Activated naive CD4-positive, alpha-beta T cell treated with anti-CD3 and anti-CD28 coated beads, Interleukin-2, amount 10 ng/mL, durations not matched to agents 7 days and 5 days (primary cell): ENCODE measurements around the gene CDHR1.
A peak's percentile ranks its signal among the peaks of the same experiment; 100 is the strongest.

Experiments
- CTCF ChIA-PET: fragments of 350-600 bp; sonication (Branson Sonifier 250); formaldehyde crosslinking; loops from one replicate; lab custom pipeline; 2021; ENCODE audit warnings: antibody characterized with exemption; lab: Charles Lee
- DNase-seq: peaks from one replicate; pipeline ENCODE4 v3.0.0-alpha.2; 2020
- H3K27ac Mint-ChIP-seq: one replicate; pipeline ENCODE4 v1.8.0; 2021; ENCODE audit warnings: mild to moderate bottlenecking, moderate library complexity, mixed read lengths
- H3K27me3 Mint-ChIP-seq: one replicate; pipeline ENCODE4 v1.8.0; 2021; ENCODE audit warnings: mild to moderate bottlenecking, mixed read lengths
- H3K36me3 Mint-ChIP-seq: one replicate; pipeline ENCODE4 v1.8.0; 2021; ENCODE audit warnings: mixed read lengths
- H3K4me1 Mint-ChIP-seq: one replicate; pipeline ENCODE4 v1.8.0; 2021; ENCODE audit warnings: mixed read lengths
- H3K4me3 Mint-ChIP-seq: one replicate; pipeline ENCODE4 v1.8.0; 2021; ENCODE audit warnings: mild to moderate bottlenecking, moderate library complexity, mixed read lengths
- H3K9me3 Mint-ChIP-seq: one replicate; pipeline ENCODE4 v1.8.0; 2021; ENCODE audit warnings: mixed read lengths

The CDHR1 gene

GRCh38 chr10:84197643-84198042 is 3.3 kb downstream of the CDHR1 start:
- Mint-ChIP-seq H3K4me1 (no peaks in the 10 kb centered on the region), H3K27ac (no peak overlapping the region), H3K9me3 (no peaks in the 10 kb centered on the region), H3K27me3 (peaks cover 69% of the 10 kb centered on the region), H3K36me3 (no peaks in the 10 kb centered on the region), H3K4me3 (no peak overlapping the region)
- CTCF ChIA-PET: interaction anchor here (1.5 to 1.6 kb wide), 2 partner anchors 16 to 49 kb away, joined by 5 to 6 read pairs; no protein-coding TSS in a partner anchor
- DNase-seq: no peak

DNA sequence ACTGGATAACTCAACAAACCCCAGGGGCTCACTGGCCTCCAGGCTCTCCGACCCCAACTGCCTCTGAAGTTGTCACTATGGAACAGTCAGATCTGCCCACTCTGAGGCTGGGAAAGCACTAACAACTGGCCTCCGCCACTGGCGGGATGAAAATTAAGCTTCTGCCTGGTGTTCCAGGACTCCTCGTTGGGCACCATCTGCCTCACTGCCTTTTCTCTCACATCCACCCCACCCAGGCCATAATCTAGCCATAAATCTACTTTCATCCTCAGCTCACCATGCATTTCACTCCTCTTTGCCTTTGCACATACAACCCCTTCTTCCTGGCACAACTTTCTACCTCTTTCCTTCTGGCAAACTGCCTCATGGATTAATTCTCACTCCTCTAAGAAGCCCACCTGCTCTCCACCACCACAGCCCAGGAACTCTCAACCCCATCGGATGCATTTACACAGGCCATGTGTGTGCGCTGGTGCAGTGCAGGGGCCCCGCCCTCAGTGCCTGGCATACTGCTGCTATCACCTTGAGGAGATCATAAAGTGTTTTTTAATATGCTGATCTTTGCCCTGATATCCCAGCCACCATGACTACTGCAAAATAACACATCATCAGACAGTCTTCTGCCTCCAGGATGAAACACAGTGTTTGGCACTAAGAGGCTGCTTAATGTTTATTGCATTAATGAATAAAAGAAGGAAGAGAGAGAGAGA is 4.0 kb downstream of the CDHR1 start:
- no peak overlapping the region for H3K4me3 Mint-ChIP-seq
- peaks cover 62% of the 10 kb centered on the region for H3K27me3 Mint-ChIP-seq
- no peaks in the 10 kb centered on the region for H3K36me3 Mint-ChIP-seq
- H3K4me1 Mint-ChIP-seq: no peaks in the 10 kb centered on the region
- no peak overlapping the region for H3K27ac Mint-ChIP-seq
- H3K9me3 Mint-ChIP-seq: no peaks in the 10 kb centered on the region
- CTCF ChIA-PET: interaction anchor here (1.5 to 1.6 kb wide), 2 partner anchors 16 to 50 kb away, joined by 5 to 6 read pairs; no protein-coding TSS in a partner anchor
- no peak for DNase-seq

DNA sequence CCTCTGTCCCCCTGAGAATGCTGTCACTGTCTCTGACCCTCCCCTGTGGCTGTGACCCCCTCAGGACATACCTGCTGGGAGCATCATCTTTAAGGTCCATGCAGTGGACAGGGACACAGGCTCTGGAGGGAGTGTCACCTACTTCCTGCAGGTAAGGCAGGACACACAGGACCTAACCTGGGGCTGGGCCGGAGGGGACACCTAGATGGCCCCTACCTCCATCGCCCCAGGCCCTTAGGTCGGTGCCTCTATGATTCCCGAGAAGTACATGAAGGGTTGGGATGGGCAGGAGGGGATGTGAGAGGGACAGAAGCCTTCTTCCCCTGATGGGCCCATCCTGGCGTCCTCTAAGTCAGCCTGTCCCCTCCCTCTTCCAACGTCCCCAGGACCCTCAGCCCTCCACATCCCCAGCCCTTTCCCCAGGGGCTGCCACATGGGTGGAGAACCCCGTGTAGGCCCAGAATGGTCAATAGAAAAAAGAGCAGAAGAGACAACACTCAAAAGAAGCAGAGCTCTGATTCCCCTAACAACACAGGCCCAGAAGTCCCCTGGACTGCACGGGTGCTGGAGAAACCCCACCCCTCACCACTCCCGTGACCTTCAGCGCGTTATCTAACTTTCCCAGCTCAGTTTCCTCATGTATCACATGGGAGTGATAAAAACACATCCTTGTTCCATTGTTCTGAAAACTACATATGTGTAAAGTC is 6.4 kb downstream of the CDHR1 start:
- Mint-ChIP-seq H3K27ac (no peak overlapping the region), H3K36me3 (no peaks in the 10 kb centered on the region), H3K4me3 (no peak overlapping the region), H3K9me3 (no peaks in the 10 kb centered on the region), H3K27me3 (peaks cover 41% of the 10 kb centered on the region), H3K4me1 (no peaks in the 10 kb centered on the region)
- no peak for DNase-seq
- CTCF ChIA-PET: interaction anchor here (1.4 kb wide), 2 partner anchors 51 to 53 kb away, joined by 3 to 7 read pairs; no protein-coding TSS in a partner anchor

DNA sequence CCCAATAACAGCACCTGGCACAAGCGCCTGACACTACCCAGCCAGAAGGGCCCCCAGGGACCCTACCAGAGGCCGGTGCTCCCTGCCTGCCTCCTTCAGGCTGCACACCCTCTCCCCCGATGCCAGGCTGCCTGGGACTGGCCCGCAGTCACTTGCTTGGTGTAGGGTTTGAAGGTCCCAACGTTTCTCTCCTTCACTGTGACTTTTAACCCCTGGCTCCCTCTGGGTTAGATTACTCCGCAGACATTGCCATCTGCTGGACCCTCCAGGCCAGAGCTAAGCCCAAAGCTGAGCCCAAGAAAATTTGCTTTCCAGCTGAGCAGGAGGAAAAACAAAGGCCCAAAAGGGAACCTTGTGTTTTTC is 6.9 kb downstream of the CDHR1 start:
- Mint-ChIP-seq H3K4me1 (no peaks in the 10 kb centered on the region), H3K4me3 (no peak overlapping the region), H3K9me3 (no peaks in the 10 kb centered on the region), H3K27ac (peak overlapping the region; percentile 28), H3K36me3 (no peaks in the 10 kb centered on the region), H3K27me3 (peaks cover 37% of the 10 kb centered on the region)
- CTCF ChIA-PET: interaction anchor here (1.4 to 8.0 kb wide), 3 partner anchors 52 to 54 kb away, joined by 3 to 146 read pairs (median 7); no protein-coding TSS in a partner anchor
- DNase-seq: no peak

DNA sequence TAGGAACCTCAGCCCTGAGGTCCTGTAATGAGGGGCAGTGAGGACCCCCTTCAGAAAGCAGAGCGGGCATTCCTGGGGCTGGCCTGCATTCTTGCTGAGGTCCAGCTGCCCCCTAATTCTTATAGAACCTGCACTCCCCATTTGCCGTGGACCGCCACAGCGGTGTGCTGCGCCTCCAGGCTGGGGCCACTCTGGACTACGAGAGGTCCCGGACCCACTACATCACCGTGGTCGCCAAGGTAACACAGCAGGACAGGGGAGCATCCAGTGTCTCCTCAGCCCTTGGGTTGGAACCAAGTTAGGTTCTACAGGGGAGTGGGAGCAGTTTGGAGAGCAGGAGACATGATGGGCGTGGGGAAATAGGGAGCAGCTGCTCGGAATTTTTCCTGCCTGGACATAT is 7.3 kb downstream of the CDHR1 start:
- CTCF ChIA-PET: interaction anchor here (0.9 to 8.0 kb wide), 3 partner anchors 54 to 61 kb away, joined by 3 to 146 read pairs (median 4); no protein-coding TSS in a partner anchor
- Mint-ChIP-seq H3K27me3 (peaks cover 34% of the 10 kb centered on the region), H3K4me3 (no peak overlapping the region), H3K9me3 (no peaks in the 10 kb centered on the region), H3K27ac (no peak overlapping the region), H3K4me1 (no peaks in the 10 kb centered on the region), H3K36me3 (no peaks in the 10 kb centered on the region)
- no peak for DNase-seq

GRCh38 chr10:84202349-84202748 is 8.0 kb downstream of the CDHR1 start:
- no peak overlapping the region for H3K4me3 Mint-ChIP-seq
- no peak for DNase-seq
- CTCF ChIA-PET: interaction anchor here (0.9 to 8.0 kb wide), 3 partner anchors 54 to 62 kb away, joined by 3 to 146 read pairs (median 4); no protein-coding TSS in a partner anchor
- H3K9me3 Mint-ChIP-seq: no peaks in the 10 kb centered on the region
- H3K27me3 Mint-ChIP-seq: peaks cover 33% of the 10 kb centered on the region
- no peaks in the 10 kb centered on the region for H3K36me3 Mint-ChIP-seq
- H3K4me1 Mint-ChIP-seq: no peaks in the 10 kb centered on the region
- H3K27ac Mint-ChIP-seq: no peak overlapping the region

DNA sequence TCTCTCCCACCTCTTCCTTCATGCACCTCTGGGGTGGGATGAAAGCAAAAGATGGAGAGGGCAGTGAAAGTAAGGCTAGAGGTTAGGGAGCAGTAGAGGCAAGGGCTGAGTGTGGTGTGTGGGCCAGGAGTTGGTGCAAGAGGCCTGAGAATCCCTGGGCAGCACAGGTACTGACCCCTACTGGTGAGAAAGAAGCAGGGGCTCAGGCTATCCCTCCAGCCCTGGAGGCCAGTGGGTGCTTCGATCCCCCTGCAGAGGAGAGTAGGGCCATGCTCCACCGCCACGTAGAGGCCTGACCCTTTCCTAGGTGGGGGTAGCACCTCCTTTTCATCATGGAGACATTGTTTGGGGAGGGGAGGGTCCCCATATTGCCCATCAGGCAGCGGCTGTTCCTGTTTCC is 9.8 kb downstream of the CDHR1 start:
- Mint-ChIP-seq H3K27me3 (peaks cover 21% of the 10 kb centered on the region), H3K4me3 (no peak overlapping the region), H3K36me3 (no peaks in the 10 kb centered on the region), H3K27ac (no peak overlapping the region), H3K9me3 (no peaks in the 10 kb centered on the region), H3K4me1 (no peaks in the 10 kb centered on the region)
- CTCF ChIA-PET: interaction anchor here (1.3 to 8.0 kb wide), 4 partner anchors 11 to 57 kb away, joined by 3 to 146 read pairs (median 6); no protein-coding TSS in a partner anchor
- DNase-seq: no peak

- H3K27me3 Mint-ChIP-seq: peaks cover 20% of the 10 kb centered on the region
- CTCF ChIA-PET: interaction anchor here (0.5 to 8.0 kb wide), 14 partner anchors 9 to 145 kb away, joined by 3 to 146 read pairs (median 4); no protein-coding TSS in a partner anchor
- no peaks in the 10 kb centered on the region for H3K36me3 Mint-ChIP-seq
- DNase-seq: no peak
- no peak overlapping the region for H3K4me3 Mint-ChIP-seq
- H3K27ac Mint-ChIP-seq: no peak overlapping the region
- no peaks in the 10 kb centered on the region for H3K9me3 Mint-ChIP-seq
- no peaks in the 10 kb centered on the region for H3K4me1 Mint-ChIP-seq
Measured at GRCh38 chr10:84204610-84205009, 10.3 kb downstream of the CDHR1 start.

GRCh38 chr10:84205049-84205852 is 10.9 kb downstream of the CDHR1 start:
- no peaks in the 10 kb centered on the region for H3K9me3 Mint-ChIP-seq
- CTCF ChIA-PET: interaction anchor here (0.5 to 8.0 kb wide), 17 partner anchors 8 to 145 kb away, joined by 3 to 146 read pairs (median 4); no protein-coding TSS in a partner anchor
- DNase-seq: peak; percentile 84
- H3K27ac Mint-ChIP-seq: no peak overlapping the region
- H3K27me3 Mint-ChIP-seq: peaks cover 20% of the 10 kb centered on the region
- H3K4me1 Mint-ChIP-seq: no peaks in the 10 kb centered on the region
- H3K4me3 Mint-ChIP-seq: no peak overlapping the region
- H3K36me3 Mint-ChIP-seq: no peaks in the 10 kb centered on the region

GRCh38 chr10:84205853-84206525 is 11.7 kb downstream of the CDHR1 start:
- DNase-seq: no peak
- no peaks in the 10 kb centered on the region for H3K9me3 Mint-ChIP-seq
- H3K27me3 Mint-ChIP-seq: peaks cover 16% of the 10 kb centered on the region
- H3K36me3 Mint-ChIP-seq: no peaks in the 10 kb centered on the region
- CTCF ChIA-PET: interaction anchor here (0.7 to 8.0 kb wide), 12 partner anchors 8 to 348 kb away, joined by 3 to 146 read pairs (median 4); no protein-coding TSS in a partner anchor
- H3K4me1 Mint-ChIP-seq: no peaks in the 10 kb centered on the region
- H3K27ac Mint-ChIP-seq: no peak overlapping the region
- H3K4me3 Mint-ChIP-seq: no peak overlapping the region

- Mint-ChIP-seq H3K36me3 (no peaks in the 10 kb centered on the region), H3K27me3 (peaks cover 21% of the 10 kb centered on the region), H3K9me3 (no peaks in the 10 kb centered on the region), H3K4me3 (no peak overlapping the region), H3K27ac (no peak overlapping the region), H3K4me1 (no peaks in the 10 kb centered on the region)
- CTCF ChIA-PET: interaction anchor here (1.3 to 8.0 kb wide), 5 partner anchors 8 to 67 kb away, joined by 3 to 146 read pairs (median 4); no protein-coding TSS in a partner anchor
- DNase-seq: no peak
Measured at GRCh38 chr10:84208023-84208422, 13.7 kb downstream of the CDHR1 start.

DNA sequence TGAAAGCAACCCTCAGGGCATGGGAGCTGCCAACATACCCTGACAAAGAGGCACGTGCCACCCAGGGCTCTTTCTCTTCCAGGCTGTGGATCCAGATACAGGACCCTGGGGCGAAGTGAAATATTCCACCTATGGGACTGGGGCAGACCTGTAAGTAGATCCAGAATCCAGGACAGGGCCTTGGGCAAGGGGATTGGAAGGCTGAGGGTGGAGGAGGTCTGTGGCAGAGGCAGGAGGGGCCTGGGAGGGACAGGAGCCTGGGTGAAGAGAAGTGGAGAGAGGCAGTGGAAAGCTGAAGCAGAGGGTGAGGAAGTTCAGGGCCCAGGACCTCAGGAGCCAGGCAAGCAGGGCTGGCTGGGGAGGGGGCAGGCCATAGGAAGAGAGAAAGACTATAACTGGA is 17.2 kb downstream of the CDHR1 start:
- no peaks in the 10 kb centered on the region for H3K4me1 Mint-ChIP-seq
- no peaks in the 10 kb centered on the region for H3K9me3 Mint-ChIP-seq
- no peak overlapping the region for H3K4me3 Mint-ChIP-seq
- CTCF ChIA-PET: interaction anchor here (0.7 to 6.7 kb wide), 3 partner anchors 20 to 67 kb away, joined by 3 to 43 read pairs (median 3); no protein-coding TSS in a partner anchor
- H3K27ac Mint-ChIP-seq: no peak overlapping the region
- H3K36me3 Mint-ChIP-seq: no peaks in the 10 kb centered on the region
- H3K27me3 Mint-ChIP-seq: peaks cover 21% of the 10 kb centered on the region
- DNase-seq: no peak

DNA sequence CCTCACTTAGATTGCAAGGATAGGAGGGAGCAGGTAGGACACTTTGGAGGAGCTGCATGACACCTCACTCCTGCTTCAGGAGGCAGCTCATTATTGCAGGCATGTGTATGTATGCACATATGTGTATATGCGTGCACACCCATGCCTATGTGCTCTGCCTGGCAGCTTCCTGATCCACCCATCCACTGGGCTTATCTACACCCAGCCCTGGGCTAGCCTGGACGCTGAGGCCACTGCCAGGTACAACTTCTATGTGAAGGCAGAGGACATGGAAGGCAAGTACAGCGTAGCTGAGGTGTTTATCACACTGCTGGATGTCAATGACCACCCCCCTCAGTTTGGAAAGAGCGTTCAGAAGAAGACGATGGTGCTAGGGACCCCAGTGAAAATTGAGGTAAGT is 17.7 kb downstream of the CDHR1 start:
- Mint-ChIP-seq H3K4me1 (no peaks in the 10 kb centered on the region), H3K9me3 (no peaks in the 10 kb centered on the region), H3K4me3 (no peak overlapping the region), H3K27ac (no peak overlapping the region), H3K27me3 (peaks cover 17% of the 10 kb centered on the region), H3K36me3 (no peaks in the 10 kb centered on the region)
- no peak for DNase-seq
- CTCF ChIA-PET: interaction anchor here (0.7 to 6.7 kb wide), 3 partner anchors 21 to 67 kb away, joined by 3 to 43 read pairs (median 3); no protein-coding TSS in a partner anchor
